Fibroblast of skin of scalp (primary cell): ENCODE measurements around the gene RAD51B.
"Not testable (repeated sequence)": the region's sequence is repeated elsewhere in the genome, so short reads cannot be mapped to it uniquely, and the experiment has no call there.

ENCODE experiments used
- DNase-seq: peaks from one replicate; pipeline ENCODE4 v3.0.0-alpha.2; 2013

RAD51B gene

DNA sequence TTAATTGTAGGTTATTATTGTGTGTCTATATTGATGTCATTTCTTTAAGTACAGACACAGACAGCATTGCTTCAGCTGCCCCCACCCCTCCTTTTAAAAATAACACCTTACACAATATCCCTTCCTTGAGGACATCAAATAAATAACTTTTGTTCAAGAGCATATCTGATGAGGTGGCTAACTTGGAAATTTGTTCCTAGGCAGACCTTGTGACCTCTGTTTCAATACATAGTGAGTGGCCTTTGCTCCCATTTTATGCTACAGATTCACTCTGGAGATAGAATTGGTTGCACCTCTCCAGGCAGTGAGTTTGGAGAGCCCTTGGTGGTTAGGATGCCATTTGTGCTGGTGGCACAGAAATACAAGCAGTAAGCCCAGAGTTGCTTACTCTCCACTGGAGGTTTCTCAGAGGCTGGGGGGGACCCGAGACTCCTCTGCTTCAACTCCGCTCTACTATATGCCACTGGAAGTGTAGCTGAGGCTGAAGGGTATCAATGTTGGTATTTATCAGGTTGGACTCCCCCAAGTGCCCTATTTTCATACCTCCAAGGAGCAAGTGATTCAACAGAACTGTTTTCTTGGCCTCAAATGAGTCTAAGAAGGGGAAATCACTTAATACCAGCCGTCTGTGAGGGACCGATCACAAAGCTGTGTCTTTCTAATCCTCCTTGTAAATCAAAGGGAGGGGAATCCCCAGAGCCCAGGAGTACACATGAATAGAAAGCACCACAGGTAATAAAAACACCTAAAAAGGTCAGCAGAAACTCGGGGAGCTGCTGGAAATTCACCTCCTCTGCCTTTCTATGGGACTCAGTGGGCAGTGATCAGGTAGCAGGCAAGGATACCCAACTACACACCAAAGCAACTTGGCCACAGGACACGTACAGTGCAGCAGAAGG, 463.1 kb downstream of the RAD51B start:
- no peak for DNase-seq

DNA sequence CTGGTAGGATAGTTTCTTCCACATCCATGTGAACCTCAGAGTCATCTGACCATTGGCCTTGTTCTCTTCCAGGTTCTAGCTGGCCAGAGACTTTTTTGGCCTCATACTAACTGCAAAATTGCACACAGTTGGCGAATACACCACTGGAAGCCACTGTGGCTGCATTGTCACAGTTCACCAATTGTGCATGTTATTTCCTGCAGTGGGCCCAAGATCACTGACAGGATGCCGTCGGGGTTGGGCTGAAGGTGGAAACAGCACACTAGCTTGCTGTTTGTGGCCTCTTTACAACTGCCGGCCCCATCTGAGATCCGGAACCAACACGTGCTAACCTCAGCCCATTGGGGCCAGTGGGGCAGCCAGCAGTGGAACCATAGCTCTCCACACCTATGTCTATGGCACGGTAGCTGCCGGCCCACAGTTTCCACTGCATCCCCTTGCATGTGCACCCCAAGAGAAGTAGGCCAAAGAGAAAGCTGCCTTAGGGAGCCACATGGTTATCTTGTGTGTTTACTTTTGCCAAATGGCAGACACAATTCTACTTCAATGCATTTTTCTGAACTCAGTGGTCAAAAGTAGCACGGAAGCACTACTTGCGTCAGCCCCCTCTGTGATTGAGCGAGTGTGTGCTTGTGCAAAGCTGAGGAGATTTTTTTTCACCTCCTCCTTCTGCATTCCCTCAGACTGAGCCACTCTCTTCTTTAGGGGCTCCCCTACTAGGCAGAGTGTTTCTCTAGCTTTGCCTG, 464.0 kb downstream of the RAD51B start:
- no peak for DNase-seq

DNA sequence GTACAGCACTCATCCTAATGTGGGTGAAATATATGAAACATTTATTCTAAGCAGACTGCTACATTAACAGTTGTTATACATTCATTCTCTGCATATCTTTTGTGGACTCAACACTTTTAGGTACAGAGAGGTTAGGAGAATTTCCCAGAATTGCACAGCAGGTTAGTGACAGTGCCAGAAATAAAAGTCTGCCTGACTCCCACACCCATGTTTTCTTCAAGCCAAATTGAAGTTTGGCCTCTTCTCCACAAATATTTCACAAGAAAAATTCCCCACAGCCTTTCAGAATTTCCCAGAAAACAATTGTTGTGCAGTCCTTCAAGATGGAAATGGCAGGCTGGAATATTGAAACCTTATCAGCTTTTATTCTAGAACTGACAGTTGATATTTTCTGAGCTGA, 464.8 kb downstream of the RAD51B start:
- no peak for DNase-seq

- no peak for DNase-seq
These were observed 465.3 kb downstream of the RAD51B start for GRCh38 chr14:68284834-68285233.

DNA sequence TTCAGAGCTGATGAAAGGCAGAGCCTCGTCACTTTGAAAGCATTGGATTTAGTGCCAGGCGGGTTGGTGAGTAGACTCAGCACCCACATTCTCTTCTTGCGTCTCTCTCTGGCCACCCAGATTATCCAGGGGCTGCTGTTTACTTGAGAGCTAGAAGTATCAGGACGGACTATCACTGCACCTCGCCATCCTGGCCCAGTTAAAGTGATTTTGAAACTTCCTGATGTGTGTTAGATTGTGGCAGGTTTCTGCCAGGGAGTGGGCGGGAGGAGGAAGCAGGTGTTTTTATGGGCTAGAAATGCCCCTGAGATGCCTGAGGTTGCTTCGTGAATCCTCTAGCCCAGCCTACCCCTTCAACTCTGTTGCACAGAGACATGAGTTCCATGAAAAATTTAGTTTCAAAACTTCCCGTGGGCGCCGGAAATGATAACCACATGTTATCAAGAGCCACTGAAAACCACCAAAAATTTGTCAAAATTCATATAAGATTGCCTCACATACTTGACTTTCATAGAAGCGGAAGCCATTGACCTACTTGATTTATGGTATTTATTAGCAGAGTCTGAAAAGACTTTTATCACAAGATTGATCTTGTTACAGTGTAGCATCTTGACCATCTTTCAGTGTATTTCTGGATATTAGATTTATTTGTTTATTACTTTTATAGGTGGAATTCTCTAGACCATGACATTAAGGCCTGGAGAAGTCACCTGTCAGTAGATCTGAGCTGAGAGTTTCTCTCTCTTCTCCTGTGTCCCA, 466.0 kb downstream of the RAD51B start:
- peak; percentile 59 for DNase-seq

- no peak for DNase-seq
These were observed 467.1 kb downstream of the RAD51B start for GRCh38 chr14:68286667-68287066.

DNA sequence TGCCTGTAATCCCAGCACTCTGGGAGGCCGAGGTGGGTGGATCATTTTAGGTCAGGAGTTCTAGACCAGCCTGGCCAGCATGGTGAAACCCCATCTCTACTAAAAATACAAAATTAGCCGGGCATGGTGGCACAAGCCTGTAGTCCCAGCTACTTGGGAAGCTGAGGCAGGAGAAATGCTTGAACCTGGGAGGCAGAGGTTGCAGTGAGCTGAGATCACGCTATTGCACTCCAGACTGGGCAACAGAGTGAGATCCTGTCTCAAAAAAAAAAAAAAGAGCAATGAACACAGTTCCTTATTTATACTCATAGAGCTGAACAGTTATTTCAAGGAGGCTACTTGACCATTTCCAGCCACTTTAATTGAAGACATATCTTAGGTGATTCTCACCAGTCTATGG, 469.9 kb downstream of the RAD51B start:
- DNase-seq, result not testable (repeated sequence)

DNA sequence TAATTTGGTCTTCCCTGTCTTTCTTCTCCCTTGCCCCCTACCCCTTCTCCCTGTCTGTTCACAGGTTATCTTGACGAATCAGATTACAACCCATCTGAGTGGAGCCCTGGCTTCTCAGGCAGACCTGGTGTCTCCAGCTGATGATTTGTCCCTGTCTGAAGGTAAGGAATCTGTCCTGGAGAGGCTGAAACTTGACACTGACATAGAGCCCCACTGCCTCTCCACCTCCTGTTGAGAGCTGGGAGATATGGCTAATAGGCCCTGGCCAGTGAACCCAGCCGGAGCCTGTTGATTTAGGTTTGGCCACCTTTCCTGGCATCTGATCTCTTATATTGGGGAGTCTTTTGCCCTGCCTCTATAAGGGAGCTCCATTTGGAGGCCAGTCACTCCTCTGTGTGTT, 472.2 kb downstream of the RAD51B start:
- DNase-seq, result no peak

GRCh38 chr14:68292441-68293215, 473.0 kb downstream of the RAD51B start:
- DNase-seq, result no peak

- DNase-seq, result no peak
These were observed 473.8 kb downstream of the RAD51B start for GRCh38 chr14:68293404-68293803.

GRCh38 chr14:68295316-68295816, 475.8 kb downstream of the RAD51B start:
- no peak for DNase-seq

DNA sequence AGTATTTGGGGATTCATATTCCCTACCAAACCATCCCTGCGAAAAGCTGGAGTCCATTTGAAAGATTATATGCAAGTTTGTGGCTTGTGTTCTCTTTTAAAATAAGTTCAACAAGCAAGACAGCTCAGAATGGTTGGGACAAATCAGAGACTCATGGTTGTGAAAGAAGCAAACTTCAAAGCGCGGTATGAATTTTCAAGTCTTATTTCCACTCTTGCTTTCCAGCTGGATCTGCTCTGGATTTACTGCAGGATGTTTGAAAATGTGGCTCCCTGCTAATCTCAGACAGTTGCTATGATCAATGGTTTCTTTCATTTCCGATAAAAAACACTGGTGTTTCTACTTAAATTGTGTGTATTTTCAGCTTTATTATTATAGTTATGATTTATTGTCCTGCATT, 477.5 kb downstream of the RAD51B start:
- DNase-seq, result no peak

DNA sequence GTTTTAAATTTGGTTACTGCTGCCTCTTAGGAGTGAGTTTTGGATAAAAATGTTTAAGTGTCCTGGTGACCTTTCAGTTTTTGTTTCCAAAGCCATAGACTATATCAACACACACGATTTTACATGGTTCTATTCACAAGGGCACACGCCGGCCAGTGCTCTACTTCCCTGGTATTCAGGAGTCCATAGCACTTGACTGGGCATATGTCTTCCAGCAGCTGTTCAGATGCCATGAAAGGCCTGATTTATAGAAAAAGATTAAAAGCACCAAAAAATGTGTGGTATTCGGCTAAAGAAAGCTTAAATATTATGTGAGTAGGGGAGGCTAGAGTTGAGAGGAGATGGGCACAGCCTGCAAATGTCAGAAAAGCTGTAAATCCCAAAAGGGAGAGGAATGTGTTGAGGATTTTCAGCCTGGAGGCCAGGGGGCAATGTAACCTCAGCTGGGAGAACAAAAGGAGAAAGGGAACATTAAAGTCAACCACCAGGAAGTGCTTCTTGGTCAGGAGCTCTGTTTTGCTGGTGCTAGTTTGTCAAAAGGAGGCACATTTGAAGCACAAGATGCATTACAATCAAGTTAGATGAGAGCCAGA, 478.4 kb downstream of the RAD51B start:
- DNase-seq, result peak; percentile 53

DNA sequence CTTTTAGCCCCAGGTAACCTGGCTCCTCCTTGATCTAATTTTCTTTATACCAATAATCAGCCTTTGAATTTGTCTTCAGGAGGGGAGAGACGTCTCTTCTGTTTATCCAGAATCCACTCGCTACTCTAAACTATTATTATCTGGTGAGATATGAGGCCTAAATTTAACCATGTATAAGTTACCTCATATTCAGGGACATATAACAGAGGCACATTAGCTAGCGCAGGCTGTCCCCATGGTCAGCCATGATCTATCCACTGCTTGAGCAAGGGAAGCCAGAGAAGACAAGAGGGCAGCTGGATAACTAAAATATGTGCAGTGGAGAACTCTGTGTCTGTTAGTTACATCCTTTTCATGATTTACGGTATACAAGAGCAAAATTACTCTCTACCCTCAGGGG, 481.0 kb downstream of the RAD51B start:
- DNase-seq, result no peak

- DNase-seq, result no peak
These were observed 481.6 kb downstream of the RAD51B start for GRCh38 chr14:68301219-68301618.

- DNase-seq, result not testable (repeated sequence)
These were observed 483.4 kb downstream of the RAD51B start for GRCh38 chr14:68302938-68303337.

- no peak for DNase-seq
These were observed 486.2 kb downstream of the RAD51B start for GRCh38 chr14:68305738-68306137.

DNA sequence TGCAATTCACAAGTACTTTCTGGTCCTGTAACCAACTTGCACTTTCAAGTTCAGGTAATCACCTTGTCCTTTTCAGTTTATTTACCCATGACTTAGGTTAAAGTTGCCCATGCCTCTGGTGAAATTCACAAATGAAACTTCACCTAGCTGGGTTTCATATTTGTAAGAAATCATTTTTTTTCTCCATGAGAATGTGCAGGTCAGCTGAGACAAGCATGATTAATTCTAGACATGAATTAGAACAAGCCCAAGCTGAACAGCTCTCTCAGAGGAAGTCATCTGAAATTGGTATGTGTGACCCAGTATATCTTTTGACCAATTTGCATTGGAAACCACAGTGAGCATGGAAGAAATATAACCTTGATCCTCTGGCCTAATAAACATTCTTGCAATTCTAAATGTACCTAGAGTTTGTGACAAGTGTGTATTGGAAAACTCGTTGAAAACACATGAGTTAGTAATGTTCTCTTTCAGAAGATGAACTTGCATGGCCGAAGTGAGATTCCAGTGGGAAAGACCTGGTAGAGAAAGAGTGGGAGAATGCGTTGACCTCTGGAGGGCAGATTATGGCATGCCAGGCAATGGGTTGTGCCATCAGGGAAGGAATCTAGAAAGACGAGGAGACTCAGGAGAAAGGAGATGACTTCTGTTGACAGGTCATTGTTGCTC, 486.8 kb downstream of the RAD51B start:
- no peak for DNase-seq

DNA sequence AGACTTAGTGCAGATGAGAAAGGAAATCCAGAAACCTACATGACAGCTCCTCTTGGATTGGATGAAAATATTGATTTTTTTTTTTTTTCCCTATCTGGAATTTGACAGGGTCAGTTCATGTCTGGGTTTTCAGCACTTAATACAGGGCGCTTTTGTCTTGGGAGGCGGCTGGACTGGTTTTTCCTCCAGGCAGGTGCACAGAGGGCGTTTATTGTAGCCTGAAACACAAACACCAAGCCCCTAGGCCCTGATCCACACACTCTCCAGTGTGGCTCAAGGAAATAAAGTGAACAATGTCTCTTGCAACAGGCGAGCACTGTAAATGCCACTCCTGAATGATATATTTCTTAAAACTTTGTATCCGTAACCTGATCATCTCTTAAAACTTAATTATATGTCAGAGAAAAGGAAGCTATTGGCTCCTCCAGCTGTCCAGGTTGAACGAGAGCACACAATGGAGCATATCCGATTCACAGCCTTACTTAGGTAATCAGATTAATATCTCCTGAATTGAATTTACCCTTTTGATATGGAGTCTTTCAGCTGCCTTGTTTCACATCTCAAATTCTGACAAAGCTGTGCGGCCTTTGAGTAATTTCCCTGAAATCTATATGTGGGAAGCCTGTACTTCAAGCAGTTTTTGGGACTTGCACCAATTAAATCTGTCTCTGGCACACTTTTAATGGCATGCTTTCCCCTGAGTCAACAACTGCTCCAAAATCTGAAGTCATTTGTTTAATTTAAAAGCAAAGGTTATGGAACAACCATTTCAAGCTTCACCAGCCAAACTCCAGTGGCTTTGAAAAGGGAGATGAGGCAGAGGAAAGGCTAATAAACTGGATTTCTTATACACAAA, 487.6 kb downstream of the RAD51B start:
- peak; percentile 16 for DNase-seq

GRCh38 chr14:68307790-68308168, 488.2 kb downstream of the RAD51B start:
- peak; percentile 34 for DNase-seq
